ENCODE results near the gene KRT80.
A peak's percentile ranks its signal among the peaks of the same experiment; 100 is the strongest.

KRT80 gene

GRCh38 chr12:52130711-52131110, 61.1 kb downstream of the KRT80 start:
- no peak for DNase-seq (ENCODE audit: low read depth)

GRCh38 chr12:52127683-52128450, 63.9 kb downstream of the KRT80 start:
- no peak for DNase-seq (ENCODE audit: low read depth)

GRCh38 chr12:52126605-52127578, 64.9 kb downstream of the KRT80 start:
- no peak for DNase-seq (ENCODE audit: low read depth)

GRCh38 chr12:52126050-52126604, 65.7 kb downstream of the KRT80 start:
- DNase-seq (ENCODE audit: low read depth), result no peak

GRCh38 chr12:52125476-52125900, 66.3 kb downstream of the KRT80 start:
- DNase-seq (ENCODE audit: low read depth), result no peak

GRCh38 chr12:52123487-52124186, 68.2 kb downstream of the KRT80 start:
- DNase-seq (ENCODE audit: low read depth), result no peak

GRCh38 chr12:52122904-52123303, 68.9 kb downstream of the KRT80 start:
- no peak for DNase-seq (ENCODE audit: low read depth)

- DNase-seq (ENCODE audit: low read depth), result no peak
These were observed 69.3 kb downstream of the KRT80 start for GRCh38 chr12:52122540-52122871.

- DNase-seq (ENCODE audit: low read depth), result peak; percentile 31
These were observed 69.8 kb downstream of the KRT80 start for GRCh38 chr12:52121824-52122539.

- no peak for DNase-seq (ENCODE audit: low read depth)
These were observed 70.6 kb downstream of the KRT80 start for GRCh38 chr12:52120951-52121823.

- no peak for DNase-seq (ENCODE audit: low read depth)
These were observed 72.2 kb downstream of the KRT80 start for GRCh38 chr12:52119398-52120254.

Measured in stimulated activated CD8-positive, alpha-beta memory T cell treated with anti-CD3 and anti-CD28 coated beads, Interleukin-12 subunit alpha, Interleukin-12 subunit beta, amount 100 ng/mL, for 4 hours (primary cell).